Ishikawa (cell line): ENCODE data around the gene TSPOAP1.

Source experiments
- CEBPB ChIP-seq: IDR thresholded peaks from 2 replicates; pipeline ENCODE4 v1.6.1; 2012
- CREB1 ChIP-seq: IDR thresholded peaks from 2 replicates; pipeline ENCODE4 v1.6.1; 2012; ENCODE audit warnings: low read depth
- EGR1 ChIP-seq: IDR thresholded peaks from 2 replicates; pipeline ENCODE4 v1.6.1; 2012
- EP300 ChIP-seq: IDR thresholded peaks from 2 replicates; pipeline ENCODE4 v1.6.1; 2012; ENCODE audit warnings: borderline replicate concordance
- FOXM1 ChIP-seq: IDR thresholded peaks from 2 replicates; pipeline ENCODE4 v1.6.1; 2012; ENCODE audit warnings: low read depth, borderline replicate concordance
- NFIC ChIP-seq: IDR thresholded peaks from 2 replicates; pipeline ENCODE4 v1.6.1; 2012
- RAD21 ChIP-seq: IDR thresholded peaks from 2 replicates; pipeline ENCODE4 v1.6.1; 2012; ENCODE audit warnings: low read depth
- TAF1 ChIP-seq: IDR thresholded peaks from 2 replicates; pipeline ENCODE4 v1.6.1; 2012; ENCODE audit warnings: low read depth, mild to moderate bottlenecking
- TCF12 ChIP-seq: IDR thresholded peaks from 2 replicates; pipeline ENCODE4 v1.6.1; 2012; ENCODE audit warnings: low read depth
- TEAD4 ChIP-seq: IDR thresholded peaks from 2 replicates; pipeline ENCODE4 v1.6.1; 2012
- USF1 ChIP-seq: IDR thresholded peaks from 2 replicates; pipeline ENCODE4 v1.6.1; 2012
- YY1 ChIP-seq: IDR thresholded peaks from 2 replicates; pipeline ENCODE4 v1.6.1; 2012; ENCODE audit warnings: low read depth
- ZBTB7A ChIP-seq: IDR thresholded peaks from 2 replicates; pipeline ENCODE4 v1.6.1; 2012; ENCODE audit warnings: low read depth
- TF ChIP-seq, protein P1 (sequence below): IDR thresholded peaks from 2 replicates; pipeline ENCODE4 v1.6.1; 2012; ENCODE audit warnings: low read depth, mild to moderate bottlenecking
- TF ChIP-seq, protein P2 (sequence below): IDR thresholded peaks from 2 replicates; pipeline ENCODE4 v1.6.1; 2012

TSPOAP1 gene

DNA sequence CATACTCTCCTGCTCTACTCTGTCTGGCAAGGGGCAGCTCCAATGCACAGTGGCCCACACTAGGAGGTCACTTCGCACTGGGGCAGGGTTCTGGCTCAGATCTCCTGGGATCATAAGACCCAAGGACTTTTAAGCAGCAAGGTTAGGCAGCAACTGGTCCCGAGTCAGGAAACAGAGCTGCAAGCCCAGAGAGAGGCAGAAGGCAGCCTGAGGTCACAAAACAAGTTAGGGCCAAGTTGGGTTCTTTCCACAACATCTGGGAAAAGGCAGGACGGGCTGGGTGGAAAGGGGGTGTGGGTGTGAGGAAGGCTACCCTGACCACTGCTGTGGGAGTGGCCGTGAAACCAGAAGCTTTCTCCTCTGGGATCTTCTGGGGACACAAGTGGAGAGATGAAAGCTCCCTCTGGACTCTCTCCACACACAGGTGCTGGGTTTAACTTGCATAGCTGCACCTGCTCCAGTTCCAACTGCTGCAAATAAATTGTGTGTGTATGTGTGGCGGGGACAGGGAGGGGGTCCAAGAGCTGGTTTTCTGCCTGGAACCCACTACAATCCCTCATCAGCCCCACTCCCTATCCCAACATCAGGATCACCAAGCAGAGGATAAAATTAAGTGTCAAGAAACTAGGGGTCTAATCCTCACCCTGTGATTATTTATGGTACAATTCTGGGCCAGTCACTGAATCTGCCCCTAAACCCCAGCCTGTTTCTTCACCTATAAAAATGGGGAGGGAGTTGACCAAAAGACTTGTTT lies 8.0 kb upstream of the TSPOAP1 start:
- TF ChIP-seq NFIC (no peak), EP300 (no peak), YY1 (no peak)
- TF ChIP-seq, protein P1, sequence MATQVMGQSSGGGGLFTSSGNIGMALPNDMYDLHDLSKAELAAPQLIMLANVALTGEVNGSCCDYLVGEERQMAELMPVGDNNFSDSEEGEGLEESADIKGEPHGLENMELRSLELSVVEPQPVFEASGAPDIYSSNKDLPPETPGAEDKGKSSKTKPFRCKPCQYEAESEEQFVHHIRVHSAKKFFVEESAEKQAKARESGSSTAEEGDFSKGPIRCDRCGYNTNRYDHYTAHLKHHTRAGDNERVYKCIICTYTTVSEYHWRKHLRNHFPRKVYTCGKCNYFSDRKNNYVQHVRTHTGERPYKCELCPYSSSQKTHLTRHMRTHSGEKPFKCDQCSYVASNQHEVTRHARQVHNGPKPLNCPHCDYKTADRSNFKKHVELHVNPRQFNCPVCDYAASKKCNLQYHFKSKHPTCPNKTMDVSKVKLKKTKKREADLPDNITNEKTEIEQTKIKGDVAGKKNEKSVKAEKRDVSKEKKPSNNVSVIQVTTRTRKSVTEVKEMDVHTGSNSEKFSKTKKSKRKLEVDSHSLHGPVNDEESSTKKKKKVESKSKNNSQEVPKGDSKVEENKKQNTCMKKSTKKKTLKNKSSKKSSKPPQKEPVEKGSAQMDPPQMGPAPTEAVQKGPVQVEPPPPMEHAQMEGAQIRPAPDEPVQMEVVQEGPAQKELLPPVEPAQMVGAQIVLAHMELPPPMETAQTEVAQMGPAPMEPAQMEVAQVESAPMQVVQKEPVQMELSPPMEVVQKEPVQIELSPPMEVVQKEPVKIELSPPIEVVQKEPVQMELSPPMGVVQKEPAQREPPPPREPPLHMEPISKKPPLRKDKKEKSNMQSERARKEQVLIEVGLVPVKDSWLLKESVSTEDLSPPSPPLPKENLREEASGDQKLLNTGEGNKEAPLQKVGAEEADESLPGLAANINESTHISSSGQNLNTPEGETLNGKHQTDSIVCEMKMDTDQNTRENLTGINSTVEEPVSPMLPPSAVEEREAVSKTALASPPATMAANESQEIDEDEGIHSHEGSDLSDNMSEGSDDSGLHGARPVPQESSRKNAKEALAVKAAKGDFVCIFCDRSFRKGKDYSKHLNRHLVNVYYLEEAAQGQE = no peak

GRCh38 chr17:58335779-58336455 lies 7.3 kb upstream of the TSPOAP1 start:
- TF ChIP-seq TCF12 (no peak), FOXM1 (no peak), EGR1 (no peak), CEBPB (no peak), ZBTB7A (no peak), TAF1 (no peak), USF1 (no peak), YY1 (no peak)
- TF ChIP-seq, protein P1 = no peak

DNA sequence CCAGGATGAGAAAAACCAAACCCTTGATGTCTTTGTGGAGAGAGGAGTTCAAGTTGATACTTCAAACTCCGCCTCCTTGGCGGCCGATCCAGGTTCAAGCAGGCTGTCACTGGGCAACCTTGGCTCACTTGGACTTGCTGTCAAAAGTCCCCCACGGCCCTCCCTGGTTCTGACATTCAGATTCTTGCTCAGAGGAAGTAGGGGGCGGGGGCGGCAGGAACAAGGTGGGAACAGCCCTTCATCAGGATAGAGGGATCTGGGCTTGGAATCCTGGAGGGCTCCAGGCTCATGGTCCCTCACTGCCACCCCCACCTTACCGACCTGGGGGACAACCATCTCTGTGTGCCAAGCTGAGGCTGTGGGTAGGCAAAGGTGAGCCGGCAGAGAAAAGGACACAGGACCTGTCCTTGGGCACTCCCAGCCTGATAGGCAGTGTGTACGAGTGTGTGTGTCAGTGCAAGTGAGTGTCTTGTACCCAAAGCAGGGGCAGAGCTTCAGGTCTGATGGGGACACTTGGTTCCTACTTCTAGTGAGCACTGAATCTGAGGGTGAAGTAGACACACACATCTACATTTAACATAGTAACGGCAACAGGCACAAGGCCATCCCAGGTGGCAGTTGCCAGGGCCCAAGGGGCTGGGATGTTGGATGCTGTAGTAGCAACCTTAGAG lies 6.6 kb upstream of the TSPOAP1 start:
- TF ChIP-seq CREB1 (no peak), USF1 (no peak), NFIC (no peak), EP300 (no peak), TAF1 (no peak), ZBTB7A (no peak), FOXM1 (no peak), RAD21 (no peak), YY1 (no peak), CEBPB (no peak), TCF12 (no peak), TEAD4 (no peak), EGR1 (no peak)
- TF ChIP-seq, protein P2, sequence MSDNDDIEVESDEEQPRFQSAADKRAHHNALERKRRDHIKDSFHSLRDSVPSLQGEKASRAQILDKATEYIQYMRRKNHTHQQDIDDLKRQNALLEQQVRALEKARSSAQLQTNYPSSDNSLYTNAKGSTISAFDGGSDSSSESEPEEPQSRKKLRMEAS = no peak
- TF ChIP-seq, protein P1 = no peak

DNA sequence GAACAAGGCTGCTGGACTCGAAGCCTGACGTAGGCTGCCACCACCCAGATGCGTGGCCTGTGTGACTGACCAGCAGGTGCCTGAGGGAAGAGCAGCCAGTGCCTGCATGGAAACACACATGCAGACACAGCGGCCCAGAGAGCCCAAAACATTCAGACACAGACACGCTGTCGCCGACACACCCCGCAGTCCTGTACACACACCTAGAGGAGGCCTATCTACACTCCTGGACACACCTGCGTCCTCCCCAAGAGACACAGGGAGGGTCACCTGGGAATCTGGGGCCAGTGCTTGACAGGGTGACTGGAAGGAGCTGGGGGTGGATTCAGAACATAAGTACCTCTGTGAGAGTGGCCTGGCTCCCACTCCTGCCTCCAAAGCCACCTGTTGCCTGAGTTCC lies 6.1 kb upstream of the TSPOAP1 start:
- TF ChIP-seq USF1 (no peak), RAD21 (no peak), EGR1 (no peak), EP300 (no peak), NFIC (no peak), CREB1 (no peak), TAF1 (no peak), TEAD4 (no peak), YY1 (no peak), ZBTB7A (no peak), FOXM1 (no peak), TCF12 (no peak), CEBPB (no peak)
- TF ChIP-seq, protein P2 = no peak
- TF ChIP-seq, protein P1 = no peak
